HEK293T (cell line): ENCODE measurements around the gene PDIA3.
"Not testable (repeated sequence)": the region's sequence is repeated elsewhere in the genome, so short reads cannot be mapped to it uniquely, and the experiment has no call there.

Experiments
- CTCF ChIA-PET: fragments of 350-600 bp; formaldehyde crosslinking; extraction: SDS; loops from one replicate; lab custom pipeline; 2021; ENCODE audit warnings: antibody characterized with exemption, inconsistent platforms; lab: Yijun Ruan, JAX
- POLR2A ChIA-PET: fragments of 350-600 bp; formaldehyde crosslinking; extraction: SDS; loops from one replicate; lab custom pipeline; 2020; ENCODE audit warnings: antibody characterized with exemption, inconsistent platforms; lab: Yijun Ruan, JAX
- DNase-seq: peaks from one replicate; pipeline ENCODE4 v3.0.0; 2012; ENCODE audit warnings: mixed read lengths; ENCODE audit errors: extremely low spot score
- ARNT ChIP-seq: fragments of 450-650 bp; IDR thresholded peaks from 2 replicates; pipeline ENCODE4 v1.6.1; 2017; ENCODE audit warnings: mild to moderate bottlenecking
- BHLHE40 ChIP-seq: fragments of 450-650 bp; IDR thresholded peaks from 2 replicates; pipeline ENCODE4 v1.6.1; 2016; ENCODE audit warnings: mild to moderate bottlenecking, moderate library complexity, borderline replicate concordance
- CTBP1 ChIP-seq: fragments of 450-650 bp; IDR thresholded peaks from 2 replicates; pipeline ENCODE4 v1.6.1; 2016; ENCODE audit warnings: borderline replicate concordance
- ELF4 ChIP-seq: fragments of 450-650 bp; IDR thresholded peaks from 2 replicates; pipeline ENCODE4 v1.6.1; 2017; ENCODE audit warnings: antibody characterized with exemption
- FOXA1 ChIP-seq: fragments of 450-650 bp; IDR thresholded peaks from 2 replicates; pipeline ENCODE4 v1.6.1; 2016; ENCODE audit warnings: mild to moderate bottlenecking
- FOXK2 ChIP-seq: fragments of 450-650 bp; IDR thresholded peaks from 2 replicates; pipeline ENCODE4 v1.6.1; 2016; ENCODE audit warnings: mild to moderate bottlenecking
- FOXM1 ChIP-seq: fragments of 450-650 bp; IDR thresholded peaks from 2 replicates; pipeline ENCODE4 v1.6.1; 2017; ENCODE audit warnings: mild to moderate bottlenecking, borderline replicate concordance
- HDGF ChIP-seq: fragments of 450-650 bp; IDR thresholded peaks from 2 replicates; pipeline ENCODE4 v1.6.1; 2017; ENCODE audit warnings: antibody characterized with exemption, borderline replicate concordance
- L3MBTL2 ChIP-seq: fragments of 450-650 bp; conservative IDR thresholded peaks from 2 replicates; pipeline ENCODE4 v1.6.1; 2016; ENCODE audit warnings: mild to moderate bottlenecking
- LEF1 ChIP-seq: fragments of 450-650 bp; IDR thresholded peaks from 2 replicates; pipeline ENCODE4 v1.6.1; 2017; ENCODE audit warnings: mild to moderate bottlenecking, borderline replicate concordance
- NFRKB ChIP-seq: fragments of 450-650 bp; IDR thresholded peaks from 2 replicates; pipeline ENCODE4 v1.6.1; 2016; ENCODE audit warnings: mild to moderate bottlenecking, moderate library complexity
- SP1 ChIP-seq: fragments of 450-650 bp; IDR thresholded peaks from 2 replicates; pipeline ENCODE4 v1.6.1; 2017
- SUZ12 ChIP-seq: fragments of 450-650 bp; IDR thresholded peaks from 2 replicates; pipeline ENCODE4 v1.6.1; 2016; ENCODE audit warnings: mild to moderate bottlenecking
- TARDBP ChIP-seq: fragments of 450-650 bp; IDR thresholded peaks from 2 replicates; pipeline ENCODE4 v1.6.1; 2016
- ZNF384 ChIP-seq: fragments of 450-650 bp; IDR thresholded peaks from 2 replicates; pipeline ENCODE4 v1.6.1; 2016
- TF ChIP-seq, protein P1 (sequence below): fragments of 450-650 bp; IDR thresholded peaks from 2 replicates; pipeline ENCODE4 v1.6.1; 2016

PDIA3 gene

DNA sequence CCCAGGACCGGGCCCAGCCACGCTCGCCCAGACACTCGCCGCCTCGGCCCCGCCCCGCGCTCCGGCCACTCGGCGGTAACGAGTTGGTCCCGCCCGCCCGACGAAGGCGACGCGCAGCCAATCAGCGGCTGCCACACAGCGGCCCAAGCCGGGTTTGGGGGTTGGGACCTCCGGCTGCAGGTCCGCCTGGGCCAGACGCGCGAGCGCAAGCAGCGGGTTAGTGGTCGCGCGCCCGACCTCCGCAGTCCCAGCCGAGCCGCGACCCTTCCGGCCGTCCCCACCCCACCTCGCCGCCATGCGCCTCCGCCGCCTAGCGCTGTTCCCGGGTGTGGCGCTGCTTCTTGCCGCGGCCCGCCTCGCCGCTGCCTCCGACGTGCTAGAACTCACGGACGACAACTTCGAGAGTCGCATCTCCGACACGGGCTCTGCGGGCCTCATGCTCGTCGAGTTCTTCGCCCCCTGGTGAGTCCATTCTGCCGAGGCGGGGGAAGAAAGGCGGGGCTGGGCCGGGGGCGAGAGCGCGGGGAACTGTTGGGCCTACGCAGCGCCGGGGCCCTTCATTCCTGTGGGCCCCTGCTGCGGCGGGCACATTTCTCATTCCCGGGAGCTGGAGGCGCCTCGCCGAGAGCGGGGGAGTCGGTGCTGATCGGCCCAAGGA lies at the start of gene PDIA3:
Gene PDIA3, plus strand, starts transcription at position 194 of the 658 bp plus-strand sequence. Its CDS starts 102 bp downstream, at position 296.
- CTCF ChIA-PET: not testable (repeated sequence)
- peak; percentile 84 for DNase-seq
- POLR2A ChIA-PET: interaction anchor here (1.0 to 1.3 kb wide), 2 partner anchors 30 to 31 kb away, joined by 3 to 4 read pairs; partner anchors contain the start of gene ELL3
- TF ChIP-seq L3MBTL2: peak; percentile 70

DNA sequence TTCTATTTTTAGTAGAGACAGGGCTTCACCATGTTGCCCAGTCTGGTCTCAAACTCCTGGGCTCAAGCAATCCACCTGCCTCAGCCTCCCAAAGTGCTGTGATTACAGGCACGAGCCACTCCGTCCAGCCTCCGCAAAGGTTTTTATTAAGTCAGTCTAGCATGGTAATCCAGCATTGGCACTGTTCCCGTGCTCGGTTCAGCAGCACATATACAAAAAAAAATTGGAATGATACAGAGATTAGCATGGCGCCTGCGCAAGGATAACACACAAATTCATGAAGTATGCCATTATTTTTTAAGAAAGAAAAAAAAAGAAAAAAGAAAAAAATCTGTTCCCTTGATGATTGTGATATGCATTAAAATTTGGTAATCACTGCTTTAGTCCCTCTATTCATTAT lies 44.1 kb upstream of the PDIA3 start:
- ChIA-PET POLR2A (no interaction called here), CTCF (no interaction called here)
- no peak for DNase-seq
- no peak for TF ChIP-seq LEF1
- TF ChIP-seq ZNF384: no peak
- no peak for TF ChIP-seq SUZ12
- no peak for TF ChIP-seq FOXK2
- TF ChIP-seq SP1: no peak

DNA sequence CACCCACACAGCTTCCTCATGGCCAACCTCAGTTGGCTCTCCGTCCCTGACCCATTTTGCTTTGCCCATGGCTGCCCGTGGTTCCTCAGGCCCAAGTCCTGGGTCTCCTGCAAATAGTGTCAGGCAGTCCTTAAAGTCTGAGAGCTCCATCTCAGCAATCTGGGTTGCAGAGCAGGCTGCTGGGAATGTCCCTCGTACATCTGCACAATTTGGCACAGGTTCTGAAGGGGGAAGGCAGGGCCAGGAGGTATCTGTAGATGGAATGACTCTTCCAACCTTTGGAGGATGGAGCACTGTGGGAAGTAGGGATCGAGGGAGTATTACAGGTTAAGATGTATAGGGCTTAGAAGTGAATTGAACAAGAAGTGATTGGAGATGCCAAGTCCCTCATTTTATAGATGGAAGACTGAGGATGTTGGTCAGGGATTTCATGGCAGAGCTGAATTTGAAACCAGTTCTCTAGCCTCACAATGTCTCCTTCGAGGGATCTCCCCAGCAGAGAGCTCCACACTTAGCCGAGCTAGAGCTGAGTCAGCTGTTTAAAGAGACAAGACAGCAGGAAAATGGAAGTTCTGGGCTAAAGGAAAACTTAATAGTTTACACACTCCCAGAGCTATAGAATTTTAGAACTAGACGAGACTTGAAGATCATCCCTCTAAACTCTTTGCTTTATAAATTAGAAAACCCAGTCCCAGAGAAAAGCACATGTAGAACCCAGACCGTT lies 43.4 kb upstream of the PDIA3 start:
- TF ChIP-seq SP1 (no peak), FOXM1 (no peak), HDGF (no peak), LEF1 (no peak), TARDBP (no peak), ARNT (no peak), ELF4 (no peak), FOXA1 (no peak), L3MBTL2 (no peak), SUZ12 (no peak), FOXK2 (no peak), NFRKB (no peak), CTBP1 (no peak), ZNF384 (no peak), BHLHE40 (no peak)
- TF ChIP-seq, protein P1, sequence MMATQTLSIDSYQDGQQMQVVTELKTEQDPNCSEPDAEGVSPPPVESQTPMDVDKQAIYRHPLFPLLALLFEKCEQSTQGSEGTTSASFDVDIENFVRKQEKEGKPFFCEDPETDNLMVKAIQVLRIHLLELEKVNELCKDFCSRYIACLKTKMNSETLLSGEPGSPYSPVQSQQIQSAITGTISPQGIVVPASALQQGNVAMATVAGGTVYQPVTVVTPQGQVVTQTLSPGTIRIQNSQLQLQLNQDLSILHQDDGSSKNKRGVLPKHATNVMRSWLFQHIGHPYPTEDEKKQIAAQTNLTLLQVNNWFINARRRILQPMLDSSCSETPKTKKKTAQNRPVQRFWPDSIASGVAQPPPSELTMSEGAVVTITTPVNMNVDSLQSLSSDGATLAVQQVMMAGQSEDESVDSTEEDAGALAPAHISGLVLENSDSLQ: no peak
- CTCF ChIA-PET: no interaction called here
- DNase-seq: no peak
- POLR2A ChIA-PET: no interaction called here

DNA sequence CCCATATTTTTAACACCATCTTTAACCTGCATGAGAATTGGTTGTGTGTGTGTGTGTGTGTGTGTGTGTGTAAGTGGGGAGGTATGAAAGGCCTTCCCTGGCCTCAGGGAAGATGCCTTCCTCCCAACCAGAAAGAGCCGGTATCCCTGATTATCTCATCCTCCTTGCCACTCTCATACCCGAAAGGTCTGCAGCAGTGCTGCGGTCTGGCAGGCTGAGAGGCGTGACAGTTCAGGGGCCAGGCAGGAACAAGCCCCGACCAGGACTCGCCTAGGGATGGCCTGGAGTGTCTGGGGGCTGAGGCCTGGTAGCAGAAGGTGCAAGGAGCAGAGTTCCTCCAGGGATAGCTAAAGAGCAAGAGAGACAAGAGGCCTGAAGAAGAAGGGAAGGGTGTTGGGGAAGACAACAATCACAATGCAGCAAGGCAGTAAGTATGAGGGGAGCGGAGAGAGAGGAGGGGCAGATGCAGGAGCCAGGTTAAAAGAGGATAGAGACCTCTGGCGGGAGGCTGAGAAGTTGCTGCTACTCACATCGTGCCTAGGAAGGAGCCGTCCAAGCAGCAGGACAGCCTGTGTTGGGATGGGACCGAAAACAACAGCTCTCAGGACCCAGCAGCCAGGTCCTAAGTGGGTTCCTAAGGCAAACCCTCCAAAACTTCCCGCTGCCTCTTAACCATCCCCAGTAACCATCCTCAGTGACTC lies 35.7 kb upstream of the PDIA3 start:
- POLR2A ChIA-PET, CTCF ChIA-PET, DNase-seq: not testable (repeated sequence)

DNA sequence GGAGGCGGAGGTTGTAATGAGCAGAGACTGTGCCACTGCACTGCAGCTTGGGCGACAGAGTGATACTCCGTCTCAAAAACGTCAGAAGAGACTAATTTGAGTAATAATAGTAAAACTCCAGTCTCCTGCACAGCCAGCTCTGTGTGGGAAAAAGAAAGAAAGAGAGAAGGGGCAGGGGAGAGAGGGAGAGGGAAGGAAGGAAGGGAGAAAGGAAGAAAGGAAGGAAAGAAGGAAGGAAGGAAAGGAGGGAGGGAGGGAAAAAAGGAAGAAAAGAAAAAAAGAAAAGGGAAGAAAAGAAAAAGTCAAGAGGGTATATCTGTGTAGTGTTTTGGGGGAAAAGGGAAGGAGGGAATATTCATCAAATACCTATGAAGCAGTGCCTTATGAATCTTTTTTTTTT lies 23.1 kb upstream of the PDIA3 start:
- no peak for TF ChIP-seq CTBP1
- TF ChIP-seq HDGF: no peak
- no peak for DNase-seq
- POLR2A ChIA-PET: no interaction called here
- CTCF ChIA-PET: no interaction called here

DNA sequence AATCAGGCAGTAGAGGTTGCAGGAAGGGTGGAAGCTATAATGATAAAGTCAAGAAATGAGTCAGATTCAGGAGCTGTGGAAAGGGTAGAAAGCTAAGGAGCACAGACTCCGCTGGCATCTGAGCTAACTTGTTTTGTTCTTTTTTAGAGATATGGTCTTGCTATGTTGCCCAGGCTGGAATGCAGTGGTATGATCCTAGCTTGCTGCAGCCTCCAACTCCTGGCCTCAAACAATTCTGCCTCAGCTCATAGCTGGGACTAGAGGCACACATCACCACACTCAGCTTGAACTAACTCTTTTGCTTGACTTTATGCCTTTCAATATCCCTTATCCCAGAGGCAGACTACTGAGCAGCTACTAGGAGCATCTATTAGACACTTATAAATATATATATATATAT lies 19.9 kb upstream of the PDIA3 start:
- CTCF ChIA-PET, POLR2A ChIA-PET, DNase-seq: not testable (repeated sequence)

DNA sequence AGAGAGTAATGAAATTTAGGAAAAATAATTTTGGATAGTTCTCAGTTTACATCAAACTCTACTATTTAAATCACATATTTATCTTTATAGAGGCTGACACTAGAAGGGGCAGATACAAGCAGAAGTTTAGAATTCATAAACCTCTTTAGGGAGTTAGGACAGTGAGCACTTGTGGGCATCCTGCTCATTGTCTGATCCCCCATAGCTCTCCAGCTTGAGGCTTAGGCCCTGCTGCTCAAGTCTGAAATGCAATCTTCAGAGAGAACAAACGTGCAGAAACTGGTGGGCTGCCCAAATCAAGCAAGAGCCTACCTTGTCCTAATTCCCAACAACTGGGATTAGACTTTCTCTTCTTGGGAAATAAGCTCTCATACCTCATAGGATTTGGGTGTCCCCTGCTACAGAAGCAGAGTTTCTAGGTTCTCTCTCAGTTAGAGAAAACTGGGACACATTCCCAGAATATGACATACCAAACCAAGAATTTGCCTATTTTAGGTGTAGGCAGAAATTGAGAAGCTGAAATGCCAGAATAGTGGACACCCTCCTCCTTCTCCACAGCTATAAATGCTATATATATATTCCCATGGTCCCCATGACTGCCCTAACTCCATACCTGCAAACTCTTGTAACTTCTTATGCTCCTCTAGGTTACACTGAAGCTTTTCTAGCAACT lies 18.0 kb upstream of the PDIA3 start:
- POLR2A ChIA-PET, DNase-seq, CTCF ChIA-PET: not testable (repeated sequence)

DNA sequence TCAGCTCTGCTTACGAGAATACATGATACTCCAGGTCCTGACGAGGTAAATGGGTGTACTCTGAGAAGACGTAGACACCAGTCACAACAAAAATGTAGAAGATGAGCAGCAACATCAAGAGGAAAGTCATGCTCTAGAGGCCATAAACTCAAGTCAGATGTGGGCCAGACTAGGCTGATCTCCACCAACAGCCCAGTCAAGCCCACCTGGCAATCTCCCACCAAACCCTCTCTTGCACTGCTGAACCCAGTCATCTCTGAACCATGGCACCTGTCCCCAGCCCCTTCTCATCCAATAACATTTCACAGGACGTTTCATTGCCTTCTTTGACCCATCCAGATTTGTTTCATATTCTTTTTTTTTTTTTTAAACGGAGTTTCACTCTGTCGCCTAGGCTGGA lies 10.8 kb upstream of the PDIA3 start:
- CTCF ChIA-PET: no interaction called here
- DNase-seq: no peak
- TF ChIP-seq ARNT: no peak
- TF ChIP-seq TARDBP: no peak
- no peak for TF ChIP-seq SUZ12
- no peak for TF ChIP-seq ELF4
- no peak for TF ChIP-seq BHLHE40
- TF ChIP-seq SP1: no peak
- TF ChIP-seq LEF1: no peak
- no peak for TF ChIP-seq CTBP1
- no peak for TF ChIP-seq FOXM1
- no peak for TF ChIP-seq FOXK2
- TF ChIP-seq HDGF: no peak
- POLR2A ChIA-PET: no interaction called here

DNA sequence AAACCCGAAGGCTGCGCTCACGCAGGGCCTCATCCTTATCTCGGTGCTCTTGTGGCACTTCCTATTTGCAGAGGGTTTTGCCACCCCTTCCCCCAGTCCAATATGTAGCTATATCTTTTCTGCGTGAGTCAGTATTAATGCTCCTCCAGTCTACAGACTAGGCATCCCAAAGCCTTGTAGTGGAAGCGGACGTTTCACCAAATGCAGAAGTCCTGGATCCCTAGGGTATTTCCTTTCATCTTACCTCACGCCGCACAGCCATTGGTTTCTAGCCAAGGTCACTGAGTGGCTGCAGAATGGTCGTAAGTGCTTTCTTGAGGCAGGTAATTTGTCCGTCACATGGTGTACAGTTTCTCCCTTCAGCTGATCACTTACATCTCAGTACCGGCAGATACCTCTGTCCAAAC lies 668 bp downstream of the PDIA3 start:
- POLR2A ChIA-PET: interaction anchor here (1.0 to 1.3 kb wide), 2 partner anchors 30 to 31 kb away, joined by 3 to 4 read pairs; partner anchors contain the start of gene ELL3
- DNase-seq, CTCF ChIA-PET: not testable (repeated sequence)
